Measurements from ENCODE around the gene LAMA2.

LAMA2 gene

GRCh38 chr6:128993166-128993565 lies 110.2 kb downstream of the LAMA2 start:
- no peak overlapping the region for H3K4me3 ChIP-seq (ENCODE audit: low read length)
- DNase-seq (ENCODE audit: low read depth): no peak
- TF ChIP-seq CTCF (IDR thresholded peaks at IDR 0.05; ENCODE audit: insufficient read depth, low read depth, low read length, missing control alignments): no peak

GRCh38 chr6:128997880-128998279 lies 114.9 kb downstream of the LAMA2 start:
- no peak overlapping the region for H3K4me3 ChIP-seq (ENCODE audit: low read length)
- no peak for TF ChIP-seq CTCF (IDR thresholded peaks at IDR 0.05; ENCODE audit: insufficient read depth, low read depth, low read length, missing control alignments)
- no peak for DNase-seq (ENCODE audit: low read depth)

GRCh38 chr6:129006724-129007514 lies 124.0 kb downstream of the LAMA2 start:
- no peak for TF ChIP-seq CTCF (IDR thresholded peaks at IDR 0.05; ENCODE audit: insufficient read depth, low read depth, low read length, missing control alignments)
- no peak overlapping the region for H3K4me3 ChIP-seq (ENCODE audit: low read length)
- DNase-seq (ENCODE audit: low read depth): no peak

GRCh38 chr6:129007701-129008373 lies 124.9 kb downstream of the LAMA2 start:
- no peak for DNase-seq (ENCODE audit: low read depth)
- no peak overlapping the region for H3K4me3 ChIP-seq (ENCODE audit: low read length)
- no peak for TF ChIP-seq CTCF (IDR thresholded peaks at IDR 0.05; ENCODE audit: insufficient read depth, low read depth, low read length, missing control alignments)

- H3K4me3 ChIP-seq (ENCODE audit: low read length): no peak overlapping the region
- no peak for TF ChIP-seq CTCF (IDR thresholded peaks at IDR 0.05; ENCODE audit: insufficient read depth, low read depth, low read length, missing control alignments)
- no peak for DNase-seq (ENCODE audit: low read depth)
Observed at GRCh38 chr6:129008591-129008990, 125.7 kb downstream of the LAMA2 start.

GRCh38 chr6:129009851-129010250 lies 126.9 kb downstream of the LAMA2 start:
- DNase-seq (ENCODE audit: low read depth): no peak
- H3K4me3 ChIP-seq (ENCODE audit: low read length): no peak overlapping the region
- no peak for TF ChIP-seq CTCF (IDR thresholded peaks at IDR 0.05; ENCODE audit: insufficient read depth, low read depth, low read length, missing control alignments)

All from epithelial cell of esophagus (primary cell).